Non-pigmented ciliary epithelial cell (primary cell): ENCODE data around the gene FGD6.
"Not testable (repeated sequence)": the region's sequence is repeated elsewhere in the genome, so short reads cannot be mapped to it uniquely, and the experiment has no call there.

Source experiments
- DNase-seq: peaks from one replicate; pipeline ENCODE4 v3.0.0-alpha.2; 2010; ENCODE audit warnings: low read depth

Gene FGD6

DNA sequence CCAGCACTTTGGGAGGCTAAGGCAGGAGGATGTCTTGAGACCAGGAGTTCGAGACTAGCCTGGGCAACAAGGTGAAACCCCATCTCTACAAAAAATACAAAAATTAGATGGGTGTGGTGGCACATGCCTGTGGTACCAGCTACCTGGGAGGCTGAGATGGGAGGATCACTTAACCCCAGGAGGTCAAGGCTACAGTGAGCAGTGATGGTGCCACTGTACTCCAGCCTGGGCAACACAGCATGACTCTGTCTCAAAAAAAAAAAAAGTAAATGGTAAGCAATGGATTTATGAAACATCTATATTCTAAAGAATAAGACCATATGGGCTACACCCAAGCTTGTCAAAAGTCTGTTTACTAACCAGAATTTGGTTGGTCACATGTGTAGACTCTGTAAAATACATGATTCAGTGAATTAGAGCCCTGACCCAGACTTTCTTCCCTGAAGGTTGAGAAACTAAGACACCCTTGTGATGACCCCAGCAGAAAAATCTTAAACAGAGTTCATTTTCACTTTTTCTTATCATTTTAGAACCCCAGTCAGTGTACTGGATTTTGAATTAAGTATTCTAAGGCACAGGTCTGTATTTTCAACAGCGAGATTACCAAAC, 12.1 kb downstream of the FGD6 start:
- no peak for DNase-seq

DNA sequence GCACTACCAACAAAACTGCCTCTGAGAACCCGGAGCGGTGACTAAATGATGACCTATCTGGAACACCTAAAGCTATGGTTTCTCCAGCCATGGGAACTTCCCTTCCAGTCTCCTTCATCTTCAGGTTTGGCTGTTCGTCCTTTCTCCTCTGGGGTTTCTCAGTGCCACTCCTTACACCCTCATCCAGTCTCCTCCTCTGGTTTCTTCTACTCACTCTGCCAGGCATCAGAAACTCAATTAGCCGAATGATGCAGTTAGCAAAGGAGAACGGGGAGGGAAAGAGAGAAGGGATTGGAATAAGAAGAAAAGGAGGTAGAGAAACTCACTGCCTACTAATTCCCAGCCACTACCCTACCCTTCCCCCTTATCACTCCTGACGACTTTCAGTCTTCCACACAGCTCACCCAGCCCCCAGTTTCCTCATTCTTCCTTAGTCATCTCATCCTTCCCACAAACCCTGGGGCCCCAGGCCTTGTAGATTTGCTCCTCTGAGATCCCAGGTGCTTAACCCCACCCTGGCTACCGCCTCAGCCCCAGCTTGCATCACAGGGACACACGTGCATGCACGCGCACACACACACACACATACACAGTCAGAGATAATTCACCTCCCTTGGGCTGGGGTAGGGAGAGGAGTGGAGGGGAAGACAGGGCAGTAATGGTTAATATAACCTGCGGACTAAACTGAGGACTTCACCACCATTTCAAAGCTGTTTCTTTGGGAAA, 13.0 kb downstream of the FGD6 start:
- DNase-seq = peak; percentile 90

- no peak for DNase-seq
These were observed 13.7 kb downstream of the FGD6 start for GRCh38 chr12:95203487-95204030.

DNA sequence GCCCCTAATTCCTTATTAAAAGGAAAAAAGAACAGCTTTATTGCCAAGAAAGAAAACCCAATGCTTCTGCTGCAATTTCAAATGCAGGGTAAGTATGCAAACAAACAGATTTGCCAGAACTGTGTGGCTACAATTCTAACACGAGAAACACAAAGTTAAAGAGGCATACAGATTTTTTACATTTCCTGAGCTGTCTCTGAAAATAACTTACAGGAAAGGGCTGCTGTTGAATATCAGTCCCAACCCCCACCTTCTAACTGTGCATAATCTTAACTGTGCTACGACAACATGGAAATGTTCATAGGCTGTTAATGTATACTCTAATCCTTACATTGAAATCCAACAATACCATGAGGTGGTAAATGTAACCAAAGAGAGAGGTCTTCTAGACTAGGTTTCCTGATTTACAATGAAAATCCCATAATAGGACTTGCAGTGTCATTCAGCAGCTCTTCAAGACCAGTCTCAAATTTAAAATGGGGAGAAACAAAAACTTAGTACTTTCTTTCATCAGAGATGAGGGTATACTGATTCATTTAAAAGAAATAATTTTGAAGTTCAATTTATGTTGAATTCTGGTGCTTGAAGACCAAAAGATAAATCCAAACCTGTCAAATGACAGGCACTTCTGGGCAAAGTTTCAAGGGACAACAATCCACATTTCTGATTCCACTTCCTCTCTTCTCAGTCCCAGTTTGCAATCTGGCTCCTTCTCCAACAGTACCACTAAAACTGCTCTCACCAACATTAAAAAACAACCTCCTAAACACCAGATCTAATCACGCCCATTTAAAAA, 14.4 kb downstream of the FGD6 start:
- no peak for DNase-seq

DNA sequence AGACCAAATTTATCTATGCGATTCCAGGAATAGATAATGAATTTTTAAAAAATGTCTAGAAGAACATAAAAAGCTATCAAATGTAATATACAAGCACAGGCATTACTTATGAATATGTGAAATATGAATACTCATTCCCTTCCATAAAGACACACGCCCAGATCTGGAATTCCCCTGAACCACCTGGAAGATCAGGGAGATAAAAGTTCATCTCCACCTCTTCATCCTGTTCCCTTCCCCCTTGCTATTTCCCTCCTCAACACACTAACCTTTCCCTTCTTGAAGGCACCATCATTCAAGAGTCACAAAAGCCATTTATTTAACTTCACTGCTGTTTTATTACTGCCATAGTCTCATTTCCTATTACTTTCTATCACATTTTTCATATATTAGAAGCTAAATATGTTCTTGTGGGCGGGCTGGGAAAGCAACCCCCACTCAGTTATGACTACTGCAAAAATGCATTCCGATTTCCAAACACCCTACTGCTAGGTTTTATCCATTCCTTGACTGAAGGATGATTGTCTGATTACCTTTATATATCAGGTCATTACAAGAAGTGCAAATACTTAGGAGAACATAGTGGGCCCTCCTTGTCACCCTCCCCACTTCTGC, 16.1 kb downstream of the FGD6 start:
- no peak for DNase-seq

- no peak for DNase-seq
These were observed 17.0 kb downstream of the FGD6 start for GRCh38 chr12:95200128-95200894.

- no peak for DNase-seq
These were observed 18.4 kb downstream of the FGD6 start for GRCh38 chr12:95198914-95199313.

GRCh38 chr12:95197636-95198035, 19.6 kb downstream of the FGD6 start:
- no peak for DNase-seq

DNA sequence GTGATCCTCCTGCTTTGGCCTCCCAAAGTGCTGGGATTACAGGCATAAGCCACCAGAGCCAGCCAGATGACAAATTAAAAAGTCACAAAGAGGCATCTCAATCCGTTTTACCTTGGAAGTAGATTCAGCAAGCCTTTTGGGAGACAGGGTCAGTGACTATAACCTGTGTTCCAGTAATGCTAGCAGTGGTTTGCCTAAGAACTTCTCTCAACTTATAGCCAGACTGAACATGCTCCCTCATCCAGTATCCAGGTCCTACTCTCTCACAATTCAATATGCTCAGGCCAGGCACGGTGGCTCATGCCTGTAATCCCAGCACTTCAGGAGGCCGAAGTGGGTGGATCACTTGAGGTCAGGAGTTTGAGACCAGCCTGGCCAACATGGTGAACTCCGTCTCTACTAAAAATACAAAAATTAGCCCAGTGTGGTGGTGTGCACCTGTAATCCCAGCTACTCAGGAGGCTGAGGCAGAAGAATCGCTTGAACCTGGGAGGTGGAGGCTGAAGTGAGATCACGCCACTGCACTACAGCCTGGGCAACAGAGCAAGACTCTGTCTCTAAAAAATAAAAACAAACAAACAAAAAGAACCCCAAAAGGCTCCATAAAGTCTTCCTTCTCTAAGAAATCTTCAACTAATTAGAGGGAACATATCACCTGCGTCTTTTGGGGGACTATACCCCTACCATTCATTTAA, 20.2 kb downstream of the FGD6 start:
- not testable (repeated sequence) for DNase-seq

- DNase-seq = no peak
These were observed 22.1 kb downstream of the FGD6 start for GRCh38 chr12:95195122-95195521.

DNA sequence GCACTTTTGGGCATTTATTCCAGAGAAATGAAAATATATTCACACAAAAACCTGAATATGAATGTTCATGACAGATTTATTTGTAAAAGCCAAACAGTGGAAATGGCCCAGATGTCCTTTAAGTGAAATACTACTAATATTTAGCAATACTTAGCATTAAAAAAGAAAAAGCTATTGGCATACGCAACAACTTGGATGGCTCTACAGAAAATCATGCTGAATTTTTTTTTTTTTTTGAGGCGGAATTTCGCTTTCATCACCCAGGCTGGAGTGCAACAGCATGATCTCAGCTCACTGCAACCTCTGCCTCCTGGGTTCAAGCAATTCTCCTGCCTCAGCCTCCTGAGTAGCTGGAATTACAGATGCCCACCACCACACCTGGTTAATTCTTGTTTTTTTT, 24.1 kb downstream of the FGD6 start:
- DNase-seq = no peak

DNA sequence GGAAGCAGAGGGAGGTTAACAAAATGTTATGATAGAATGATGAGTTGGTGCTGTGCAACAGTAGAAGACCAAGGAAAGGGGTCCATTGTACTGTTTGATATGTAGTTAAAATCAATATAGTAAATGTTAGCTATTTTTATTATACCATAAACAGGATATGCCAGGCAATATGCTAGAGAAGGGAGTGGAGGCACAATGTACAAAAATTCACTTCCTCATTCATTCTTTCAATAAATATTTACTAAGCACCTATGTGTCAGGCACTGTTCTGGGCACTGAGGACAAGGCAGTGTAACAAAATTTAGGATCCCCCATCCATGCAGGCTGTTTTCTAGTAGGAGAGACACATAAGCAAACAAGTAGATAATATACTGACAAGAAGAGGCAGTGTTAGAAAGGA, 25.0 kb downstream of the FGD6 start:
- no peak for DNase-seq

DNA sequence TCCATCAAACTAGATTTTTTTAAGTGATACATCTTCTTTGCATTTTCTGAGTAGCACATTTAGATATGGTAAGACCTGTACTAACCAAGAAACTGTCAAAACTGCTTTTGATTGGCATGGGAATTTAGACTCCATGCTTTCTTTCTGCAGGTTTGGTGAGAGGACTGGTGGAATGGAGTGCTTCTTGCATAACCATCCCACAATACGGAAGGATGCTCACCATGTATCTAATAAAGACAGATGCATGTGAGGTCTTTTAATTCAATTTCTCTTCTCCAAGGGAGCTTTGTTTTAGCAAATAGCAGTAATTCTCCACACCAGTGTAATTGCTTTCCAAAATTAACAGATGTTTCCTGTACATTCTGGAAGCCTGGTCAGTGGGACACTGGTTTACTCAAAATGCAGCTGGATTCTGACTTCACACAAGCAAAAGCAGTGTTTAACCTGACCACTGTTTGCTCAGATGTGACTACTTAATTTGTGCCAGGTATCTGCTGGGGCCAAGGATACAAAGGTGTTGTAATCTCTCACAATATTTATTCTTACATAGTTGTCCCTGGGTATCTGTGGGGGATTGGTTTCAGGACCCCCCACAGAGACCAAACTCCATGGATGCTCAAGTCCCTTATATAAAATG, 26.1 kb downstream of the FGD6 start:
- DNase-seq = no peak

DNA sequence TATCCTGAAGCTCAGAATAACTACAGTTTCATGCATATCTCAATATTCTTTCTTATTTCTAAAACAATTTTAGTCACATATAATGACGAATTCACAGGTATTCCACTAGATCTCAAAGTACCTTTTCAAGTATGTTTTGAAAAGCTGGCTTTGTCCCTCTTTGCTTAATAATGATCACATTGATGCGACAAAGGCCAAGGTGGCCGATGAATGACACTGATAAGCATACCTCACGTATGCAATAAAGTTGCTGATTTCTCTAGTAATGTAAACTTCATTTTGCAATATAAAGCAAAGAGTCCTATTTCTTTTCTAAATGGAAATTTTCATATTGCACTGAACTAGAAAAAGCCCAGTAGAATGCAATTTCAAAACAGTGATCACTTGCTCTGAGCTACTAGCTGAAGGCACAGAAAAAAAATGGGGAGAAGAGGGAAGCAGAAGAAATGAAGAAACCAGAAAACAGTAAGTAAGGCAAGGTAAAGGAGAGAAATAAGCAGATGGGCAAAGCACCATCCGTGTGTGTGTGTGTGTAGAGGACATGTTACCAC, 29.3 kb downstream of the FGD6 start:
- DNase-seq = no peak

DNA sequence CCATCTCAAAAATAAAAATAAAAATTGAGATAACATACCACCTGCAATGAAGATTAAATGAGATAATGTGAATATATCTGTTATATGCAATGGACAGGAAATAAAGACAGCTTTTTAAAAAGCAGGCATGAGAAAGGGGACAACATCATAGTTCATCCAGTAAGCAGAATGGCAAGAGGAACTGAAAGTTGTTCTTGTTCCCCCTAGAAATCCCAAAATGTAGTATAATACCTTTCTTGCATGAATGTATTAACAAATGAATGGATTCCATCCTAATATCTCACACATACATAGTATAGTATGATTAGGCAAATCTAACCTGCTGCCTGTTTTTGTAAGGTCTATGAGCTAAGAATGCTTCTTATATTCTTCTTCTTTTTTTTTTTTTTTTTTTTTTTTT, 31.4 kb downstream of the FGD6 start:
- DNase-seq = no peak

DNA sequence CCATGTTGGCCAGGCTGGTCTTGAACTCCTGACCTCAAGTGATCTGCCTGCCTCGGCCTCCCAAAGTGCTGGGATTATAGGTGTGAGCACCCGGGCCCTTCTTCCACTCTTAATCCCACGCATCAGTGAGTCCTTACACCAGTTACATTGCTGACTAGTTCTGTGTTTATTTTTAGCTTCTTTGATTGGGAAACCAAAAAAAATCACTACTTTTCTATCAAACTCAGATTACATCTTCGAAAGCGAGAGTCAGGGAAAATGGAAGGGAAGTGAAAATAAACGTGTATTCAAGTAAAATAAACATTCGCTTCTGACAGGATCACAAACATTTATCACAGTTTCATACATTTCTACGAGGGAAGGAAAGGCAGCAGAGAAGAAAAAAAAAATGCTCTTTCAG, 32.2 kb downstream of the FGD6 start:
- DNase-seq = no peak

DNA sequence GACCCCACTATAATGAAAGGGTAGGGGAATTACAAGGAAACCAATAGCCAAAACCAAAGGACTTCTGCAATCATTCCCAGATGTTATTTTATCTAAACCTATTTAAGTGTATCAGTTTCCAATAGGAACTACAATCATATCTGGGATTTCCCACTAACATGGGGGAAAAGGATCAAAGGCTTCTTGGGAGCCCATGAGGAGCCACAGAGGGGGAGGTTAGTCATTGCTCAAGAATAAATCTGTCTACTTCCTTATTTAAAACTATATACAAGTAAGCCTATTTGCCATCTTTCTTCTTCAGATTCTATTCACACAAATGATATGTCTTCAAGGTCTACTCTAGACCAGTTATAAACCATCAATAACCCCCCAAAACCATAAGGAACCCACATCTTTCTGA, 33.1 kb downstream of the FGD6 start:
- DNase-seq = no peak

DNA sequence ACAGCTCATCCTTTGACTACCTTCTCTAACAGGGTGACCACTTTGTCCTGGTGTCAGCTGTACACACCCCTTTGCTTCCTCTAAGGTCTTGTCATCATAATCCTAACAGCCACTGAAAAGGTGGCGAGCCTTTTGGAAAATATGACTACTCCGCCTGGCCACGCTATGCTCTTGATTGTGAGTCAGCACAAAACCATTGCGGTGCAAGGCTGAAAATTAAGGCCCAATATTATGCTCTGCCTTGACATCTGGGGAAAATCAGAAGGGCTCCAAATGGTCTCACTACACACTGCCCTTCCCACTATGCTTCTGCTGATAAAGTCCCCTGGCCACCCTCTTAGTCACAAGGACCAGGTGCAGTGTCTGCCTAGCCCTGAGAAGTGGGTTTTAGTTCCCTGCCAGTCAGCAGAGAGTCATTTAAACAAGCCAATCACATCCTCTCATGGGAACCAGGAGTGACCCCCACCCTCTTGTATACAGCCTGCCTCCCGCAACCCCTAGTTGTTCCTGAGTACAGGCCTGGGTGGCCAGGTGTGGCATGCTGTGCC, 34.3 kb downstream of the FGD6 start:
- DNase-seq = peak; percentile 85

GRCh38 chr12:95181103-95181502, 36.2 kb downstream of the FGD6 start:
- no peak for DNase-seq

- DNase-seq = no peak
These were observed 38.3 kb downstream of the FGD6 start for GRCh38 chr12:95179011-95179410.
